ENCODE measurements around the gene MCOLN1. TPM values are rescaled to one million over a fixed set of nuclear protein-coding genes. Genes with fewer than 3 reads are reported as not detected.
"Not testable (repeated sequence)": the region's sequence is repeated elsewhere in the genome, so short reads cannot be mapped to it uniquely, and the experiment has no call there.

The MCOLN1 gene
- total RNA-seq, 1 donor from 2014 or later: 25.7 TPM

DNA sequence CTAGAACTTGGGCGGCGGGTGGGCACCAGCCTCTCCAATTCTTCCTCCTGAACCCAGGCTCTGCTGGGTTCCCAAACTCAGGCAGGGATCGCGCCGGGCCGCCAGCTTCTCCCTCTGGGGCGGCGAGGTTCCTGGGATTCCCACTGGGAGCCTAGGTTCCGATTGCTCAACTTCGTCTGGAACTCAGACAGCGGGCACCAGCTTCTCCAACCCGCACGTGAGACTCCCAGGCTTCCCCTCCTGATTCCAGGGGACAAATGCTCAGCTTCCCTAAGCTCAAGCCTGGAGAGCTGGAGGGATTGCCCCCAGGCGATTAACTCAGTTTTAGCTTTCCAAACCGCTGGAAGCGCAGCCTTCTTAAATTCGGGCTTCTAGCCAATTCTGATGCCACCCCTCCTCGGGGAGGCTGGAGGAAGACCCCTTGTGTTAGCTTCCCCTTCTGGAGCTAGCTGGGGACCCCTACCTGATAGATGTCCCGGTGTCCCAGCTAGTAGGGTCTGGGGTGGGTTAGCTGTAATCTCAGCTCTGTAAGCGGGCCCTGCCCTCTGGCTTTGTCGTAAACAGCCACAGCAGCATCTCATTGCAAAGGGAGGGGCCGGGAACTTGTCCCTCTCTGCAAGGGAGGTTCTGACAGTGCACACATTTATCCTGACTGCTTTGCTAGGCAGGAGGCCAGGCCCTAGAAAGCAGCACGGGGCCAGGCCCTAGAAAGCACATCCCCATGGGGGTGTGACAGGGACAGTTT, 671 bp downstream of the MCOLN1 start:
- ATAC-seq: peak; percentile 23
- peak; percentile 68 for DNase-seq (ENCODE audit: low spot score)

DNA sequence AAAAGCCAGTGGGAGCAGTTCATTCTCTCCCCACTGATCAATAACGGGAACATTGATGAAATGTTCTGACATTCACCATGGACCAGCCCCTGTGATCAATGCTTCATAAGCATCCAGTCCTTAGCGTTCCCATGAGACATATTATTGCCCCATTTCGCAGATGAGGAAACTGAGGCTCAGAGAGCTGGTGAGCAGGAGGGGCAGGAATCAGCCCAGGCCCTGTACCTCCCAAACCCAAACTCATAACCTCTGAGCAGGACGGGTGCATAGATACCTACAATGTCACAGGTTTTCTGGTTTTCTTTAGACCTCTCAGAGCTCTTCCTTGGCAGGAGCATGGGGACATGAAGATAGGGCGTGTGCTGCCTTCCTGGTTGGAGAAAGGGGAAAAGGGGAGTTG, 2.1 kb downstream of the MCOLN1 start:
- ATAC-seq (no peak), DNase-seq (ENCODE audit: low spot score) (no peak)

DNA sequence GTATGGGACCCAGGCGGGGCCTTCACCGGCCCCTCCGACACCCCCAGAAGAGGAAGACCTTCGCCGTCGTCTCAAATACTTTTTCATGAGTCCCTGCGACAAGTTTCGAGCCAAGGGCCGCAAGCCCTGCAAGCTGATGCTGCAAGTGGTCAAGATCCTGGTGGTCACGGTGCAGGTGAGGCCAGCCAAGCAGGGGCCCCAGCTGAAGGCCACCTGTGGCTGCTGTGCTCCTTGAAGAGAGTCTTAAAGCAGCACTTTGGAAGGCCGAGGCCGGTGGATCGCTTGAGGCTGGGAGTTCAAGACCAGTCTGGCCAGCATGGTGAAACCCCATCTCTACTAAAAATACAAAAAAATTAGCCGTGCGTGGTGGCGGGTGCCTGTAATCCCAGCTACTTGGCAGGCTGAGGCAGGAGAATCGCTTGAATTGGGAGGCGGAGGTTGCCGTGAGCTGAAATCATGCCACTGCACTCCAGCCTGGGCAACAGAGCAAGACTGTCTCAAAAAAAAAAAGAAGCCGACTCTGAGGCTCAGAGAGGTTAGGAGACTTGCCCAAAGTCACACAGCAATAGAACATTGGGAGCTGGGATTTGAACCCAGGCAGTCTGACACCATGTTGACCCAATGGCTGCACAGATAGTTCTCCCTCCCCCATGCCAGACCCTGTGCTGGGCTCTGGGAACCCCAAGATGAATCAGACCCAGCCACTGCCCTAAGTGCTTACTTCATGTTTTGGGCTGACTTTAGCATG, 2.7 kb downstream of the MCOLN1 start:
- no peak for ATAC-seq
- DNase-seq (ENCODE audit: low spot score): no peak

- ATAC-seq: no peak
- DNase-seq (ENCODE audit: low spot score): no peak
These were observed 3.9 kb downstream of the MCOLN1 start for GRCh38 chr19:7526059-7526929.

GRCh38 chr19:7527516-7528191, 5.2 kb downstream of the MCOLN1 start:
- ATAC-seq: peak; percentile 27
- no peak for DNase-seq (ENCODE audit: low spot score)

DNA sequence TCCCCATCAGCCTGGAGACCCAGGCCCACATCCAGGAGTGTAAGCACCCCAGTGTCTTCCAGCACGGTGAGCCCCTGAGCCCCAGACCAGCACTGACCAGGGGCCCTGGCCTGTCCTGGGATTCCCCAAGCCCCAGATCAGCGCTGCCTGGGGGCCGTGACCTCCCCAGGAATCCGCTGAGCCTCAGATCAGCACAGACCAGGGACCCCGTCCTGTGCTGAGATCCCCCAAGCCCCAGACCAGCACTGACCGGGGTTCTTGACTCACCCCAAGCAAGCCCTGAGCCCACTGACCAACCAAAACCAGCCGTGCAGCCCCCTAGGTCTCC, 5.7 kb downstream of the MCOLN1 start:
- no peak for DNase-seq (ENCODE audit: low spot score)
- no peak for ATAC-seq

DNA sequence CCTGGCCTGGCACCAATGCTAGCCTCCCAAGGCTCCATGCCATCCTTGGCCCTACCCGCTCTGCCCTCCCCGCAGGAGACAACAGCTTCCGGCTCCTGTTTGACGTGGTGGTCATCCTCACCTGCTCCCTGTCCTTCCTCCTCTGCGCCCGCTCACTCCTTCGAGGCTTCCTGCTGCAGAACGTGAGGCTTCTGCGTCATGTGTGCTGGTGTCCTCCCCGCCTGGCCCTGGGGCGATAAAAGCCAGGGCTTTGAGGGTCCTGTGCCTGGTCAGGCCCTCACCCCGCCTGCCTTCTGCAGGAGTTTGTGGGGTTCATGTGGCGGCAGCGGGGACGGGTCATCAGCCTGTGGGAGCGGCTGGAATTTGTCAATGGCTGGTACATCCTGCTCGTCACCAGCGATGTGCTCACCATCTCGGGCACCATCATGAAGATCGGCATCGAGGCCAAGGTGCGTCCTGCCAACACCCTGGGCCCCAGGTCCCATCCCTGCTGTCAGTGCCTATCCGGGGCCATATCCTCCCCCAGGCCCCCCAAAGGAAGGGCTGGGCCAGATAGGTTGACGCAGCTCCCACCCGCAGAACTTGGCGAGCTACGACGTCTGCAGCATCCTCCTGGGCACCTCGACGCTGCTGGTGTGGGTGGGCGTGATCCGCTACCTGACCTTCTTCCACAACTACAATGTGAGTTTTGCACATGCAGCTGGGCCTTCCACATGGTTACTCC, 6.3 kb downstream of the MCOLN1 start:
- ATAC-seq: no peak

DNA sequence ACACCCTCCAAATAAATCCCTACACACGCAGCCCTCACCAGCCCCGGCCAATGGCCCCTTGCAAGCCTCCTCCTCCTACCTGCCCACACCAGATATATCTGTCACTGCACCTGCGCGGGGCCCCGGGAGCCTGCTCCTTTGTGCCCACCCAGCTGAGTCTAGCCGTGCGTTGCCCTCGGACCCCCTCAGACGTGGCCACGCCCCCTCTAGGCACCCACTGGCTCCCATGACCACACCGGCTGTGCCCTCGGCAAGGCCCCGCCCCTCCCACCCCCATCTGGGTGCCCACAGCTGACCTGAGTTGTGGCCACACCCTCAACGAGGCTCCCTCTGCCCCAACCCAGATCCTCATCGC, 6.8 kb downstream of the MCOLN1 start:
- no peak for ATAC-seq
- DNase-seq (ENCODE audit: low spot score): no peak

More for the DNA sequence above, 6.3 kb downstream of the MCOLN1 start:
- no peak for DNase-seq (ENCODE audit: low spot score)

DNA sequence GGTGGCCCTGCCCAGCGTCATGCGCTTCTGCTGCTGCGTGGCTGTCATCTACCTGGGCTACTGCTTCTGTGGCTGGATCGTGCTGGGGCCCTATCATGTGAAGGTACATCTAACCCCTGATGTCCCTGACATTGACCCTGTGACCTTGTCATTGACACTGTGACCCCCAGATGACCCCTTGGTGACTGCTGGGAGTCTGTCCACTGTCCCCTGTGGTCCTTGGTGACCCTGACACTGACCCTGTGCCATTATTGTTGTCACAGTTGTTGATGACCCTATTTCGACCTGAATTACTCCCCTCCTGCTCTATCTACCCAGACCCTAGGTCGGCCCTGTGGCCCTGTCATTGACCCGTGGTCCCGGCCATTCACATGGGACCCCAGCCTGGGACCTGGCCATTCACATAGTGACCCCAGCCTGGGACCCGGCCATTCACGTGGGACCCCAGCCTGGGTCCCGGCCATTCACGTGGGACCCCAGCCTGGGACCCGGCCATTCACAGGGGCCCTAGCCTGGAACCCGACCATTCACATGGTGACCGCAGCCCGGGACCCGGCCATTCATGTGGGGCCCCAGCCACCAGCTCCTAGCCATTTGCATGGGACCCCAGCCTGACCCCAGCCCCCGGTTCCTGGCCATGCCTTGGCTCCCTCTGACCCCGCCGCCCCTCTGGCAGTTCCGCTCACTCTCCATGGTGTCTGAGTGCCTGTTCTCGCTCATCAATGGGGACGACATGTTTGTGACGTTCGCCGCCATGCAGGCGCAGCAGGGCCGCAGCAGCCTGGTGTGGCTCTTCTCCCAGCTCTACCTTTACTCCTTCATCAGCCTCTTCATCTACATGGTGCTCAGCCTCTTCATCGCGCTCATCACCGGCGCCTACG, 7.4 kb downstream of the MCOLN1 start:
- ATAC-seq (no peak), DNase-seq (ENCODE audit: low spot score) (no peak)

DNA sequence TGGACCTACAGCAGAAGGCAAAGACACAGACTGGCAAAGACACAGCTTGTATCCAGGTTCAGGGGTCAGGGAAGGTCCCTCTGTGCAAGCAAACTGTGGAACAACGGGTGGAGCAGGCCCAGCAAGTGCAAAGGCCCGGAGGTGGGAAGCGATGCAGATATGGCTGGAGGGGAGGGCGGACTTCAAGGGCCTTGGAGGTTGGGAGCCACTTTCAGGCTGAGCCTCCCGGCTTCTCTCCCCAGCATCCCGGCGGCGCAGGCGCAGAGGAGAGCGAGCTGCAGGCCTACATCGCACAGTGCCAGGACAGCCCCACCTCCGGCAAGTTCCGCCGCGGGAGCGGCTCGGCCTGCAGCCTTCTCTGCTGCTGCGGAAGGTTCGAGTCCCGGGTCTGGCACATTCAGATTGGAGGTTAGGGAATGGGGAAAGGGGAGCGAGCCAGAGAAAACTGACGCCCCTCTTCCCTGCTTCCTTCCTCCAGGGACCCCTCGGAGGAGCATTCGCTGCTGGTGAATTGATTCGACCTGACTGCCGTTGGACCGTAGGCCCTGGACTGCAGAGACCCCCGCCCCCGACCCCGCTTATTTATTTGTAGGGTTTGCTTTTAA, 11.0 kb downstream of the MCOLN1 start:
- peak; percentile 2 for ATAC-seq

GRCh38 chr19:7533925-7534480, 11.6 kb downstream of the MCOLN1 start:
- peak; percentile 68 for ATAC-seq
- DNase-seq (ENCODE audit: low spot score): peak; percentile 89

More for the DNA sequence above, 11.0 kb downstream of the MCOLN1 start:
- DNase-seq (ENCODE audit: low spot score): peak; percentile 58

DNA sequence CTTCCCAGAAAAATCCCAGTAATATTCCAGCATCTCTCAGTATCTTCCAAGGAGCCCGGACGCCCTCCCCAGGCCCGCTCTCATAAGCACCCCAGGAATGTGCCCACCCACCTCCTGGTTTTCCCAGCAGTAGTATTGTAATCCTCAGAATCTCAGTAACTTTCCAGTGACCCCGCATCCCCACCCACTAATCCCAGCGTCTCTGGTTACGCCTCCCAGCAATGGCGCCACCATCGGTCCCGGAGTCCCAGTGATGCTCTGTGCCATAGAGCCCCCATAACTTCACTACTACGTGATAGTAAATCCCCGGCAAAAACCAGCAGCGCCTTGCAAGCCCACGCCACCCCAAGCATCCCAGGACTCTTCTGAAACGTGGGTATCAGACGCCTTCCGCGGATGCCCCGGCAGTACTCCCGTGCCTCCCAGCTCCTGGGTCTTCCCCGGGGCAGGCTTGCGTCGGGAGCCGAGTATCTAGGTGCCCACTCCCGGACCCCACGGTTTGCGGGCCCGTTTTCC, 12.2 kb downstream of the MCOLN1 start:
- DNase-seq (ENCODE audit: low spot score) (peak; percentile 58), ATAC-seq (peak; percentile 31)

- ATAC-seq: peak; percentile 87
These were observed 12.9 kb downstream of the MCOLN1 start, which contains the start of gene PNPLA6 for GRCh38 chr19:7535047-7535997. Gene PNPLA6, plus strand, starts transcription at chr19:7535717. Its CDS starts 72 bp downstream, at chr19:7535789.

GRCh38 chr19:7535998-7536695, 13.7 kb downstream of the MCOLN1 start:
- no peak for ATAC-seq

More at GRCh38 chr19:7535047-7535997, 12.9 kb downstream of the MCOLN1 start, which contains the start of gene PNPLA6:
- DNase-seq (ENCODE audit: low spot score): peak; percentile 97

DNA sequence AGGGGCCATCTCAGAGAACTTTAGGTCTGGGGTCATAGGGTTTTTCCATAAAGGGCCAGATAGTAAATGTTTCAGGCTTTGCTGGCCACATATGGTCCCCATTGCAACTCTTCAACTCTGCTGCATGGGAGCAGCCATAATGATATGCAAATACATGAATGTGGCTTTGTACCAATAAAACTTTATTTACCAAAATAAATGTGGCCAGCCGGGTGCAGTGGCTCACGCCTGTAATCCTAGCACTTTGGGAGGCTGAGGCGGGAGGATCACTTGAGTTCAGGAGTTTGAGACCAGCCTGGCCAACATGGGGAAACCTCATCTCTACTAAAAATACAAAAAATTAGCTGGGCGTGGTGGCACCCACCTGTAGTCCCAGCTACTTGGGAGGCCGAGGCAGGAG, 16.6 kb downstream of the MCOLN1 start:
- not testable (repeated sequence) for ATAC-seq; DNase-seq (ENCODE audit: low spot score)

More at GRCh38 chr19:7535998-7536695, 13.7 kb downstream of the MCOLN1 start:
- no peak for DNase-seq (ENCODE audit: low spot score)

GRCh38 chr19:7539827-7540425, 17.5 kb downstream of the MCOLN1 start:
- DNase-seq (ENCODE audit: low spot score) (peak; percentile 42), ATAC-seq (no peak)

All from left lobe of liver (tissue), 2 donors.